OCI-LY3 (cell line): ENCODE results near the gene SCN4A.

Experiments
- CTCF ChIP-seq: fragments of 200-600, 300-600 bp; sonication (generic); IDR thresholded peaks from 2 replicates; pipeline ENCODE4 v1.5.1; 2014; ENCODE audit warnings: antibody characterized with exemption, low read length, low read depth
- EZH2phosphoT487 ChIP-seq: fragments of 200-600 bp; shearing (Covaris generic); IDR thresholded peaks from 2 replicates; pipeline ENCODE4 v1.6.1; 2018; ENCODE audit warnings: antibody characterized with exemption, mixed run types, low read depth

GRCh38 chr17:63939401-63939800, 33.3 kb downstream of the SCN4A start:
- no peak for TF ChIP-seq CTCF
- no peak for TF ChIP-seq EZH2phosphoT487
